ENCODE measurements around the gene TAF11L7.
"Not testable (repeated sequence)": the region's sequence is repeated elsewhere in the genome, so short reads cannot be mapped to it uniquely, and the experiment has no call there.

TAF11L7 gene

GRCh38 chr5:17585658-17586057 lies at the start of gene TAF11L7:
TSS of gene TAF11L7 (minus strand) at chr5:17585758.
- not testable (repeated sequence) for DNase-seq (ENCODE audit: low read depth, low spot score)

GRCh38 chr5:17634160-17634559 lies 48.6 kb upstream of the TAF11L7 start, which contains the start of gene TAF11L14:
TSS of gene TAF11L14 (plus strand) at chr5:17634460.
- DNase-seq (ENCODE audit: low read depth, low spot score), result no peak

DNA sequence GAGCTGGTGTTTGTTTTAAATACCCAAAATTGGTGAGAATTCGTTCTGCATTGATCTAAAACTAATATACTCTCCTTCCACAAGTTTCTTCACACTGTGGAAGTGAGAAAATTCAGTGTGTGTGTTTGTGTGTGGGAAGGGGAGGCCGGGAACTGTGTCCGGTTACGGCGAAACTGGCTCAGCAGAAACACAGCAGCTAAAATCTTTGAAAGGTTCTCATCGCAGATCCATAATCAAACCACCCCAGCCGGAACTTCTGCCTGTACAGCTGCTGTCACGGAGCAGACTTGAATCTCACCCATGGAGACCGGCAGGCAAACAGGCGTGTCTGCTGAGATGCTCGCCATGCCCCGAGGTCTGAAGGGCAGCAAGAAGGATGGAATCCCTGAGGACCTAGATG lies 46.2 kb upstream of the TAF11L7 start, which contains the start of gene TAF11L13:
Gene TAF11L13, plus strand, starts transcription at position 301 of the 400 bp plus-strand sequence.
- not testable (repeated sequence) for DNase-seq (ENCODE audit: low read depth, low spot score)

DNA sequence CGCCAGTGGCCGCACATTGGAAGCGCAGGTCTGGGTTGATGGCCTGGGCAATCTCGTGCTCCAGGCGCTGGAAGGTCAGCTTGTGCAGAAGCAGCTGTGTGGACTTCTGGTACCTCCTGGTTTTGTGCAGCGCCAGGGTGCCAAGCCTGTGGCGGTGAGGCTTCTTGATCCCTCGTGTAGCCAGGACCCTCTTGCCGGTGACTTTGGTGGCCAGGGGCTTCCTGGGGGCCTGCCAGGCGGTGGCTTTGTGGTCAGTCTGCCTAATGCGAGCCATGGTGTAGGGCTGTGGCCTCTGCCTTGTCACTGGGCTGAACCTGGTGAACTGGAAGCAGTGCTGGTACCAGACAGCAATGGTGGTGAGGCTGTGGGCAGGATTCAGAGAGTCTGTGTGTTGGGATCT lies 40.1 kb upstream of the TAF11L7 start:
- no peak for DNase-seq (ENCODE audit: low read depth, low spot score)

DNA sequence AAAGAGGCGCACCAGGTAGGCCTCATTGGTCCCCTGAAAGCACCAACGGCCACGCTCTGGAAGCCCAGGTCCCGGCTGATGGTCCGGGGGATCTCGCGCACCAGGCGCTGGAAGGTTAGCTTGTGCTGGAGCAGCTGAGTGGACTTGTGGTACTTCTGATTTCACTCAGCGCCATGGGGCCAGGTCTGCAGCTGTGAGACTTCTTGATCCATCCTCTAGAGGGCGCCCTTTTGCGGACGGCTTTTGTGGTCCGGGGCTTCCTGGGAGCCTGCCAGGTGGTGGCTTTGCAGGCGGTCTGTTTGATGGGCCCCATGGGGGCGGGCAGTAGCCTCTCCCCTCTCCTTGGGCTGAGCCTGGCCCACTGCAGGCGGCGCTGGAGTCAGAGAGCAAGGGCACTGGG lies 35.1 kb upstream of the TAF11L7 start:
- DNase-seq (ENCODE audit: low read depth, low spot score), result peak; percentile 12

GRCh38 chr5:17619354-17619753 lies 33.8 kb upstream of the TAF11L7 start:
- no peak for DNase-seq (ENCODE audit: low read depth, low spot score)

DNA sequence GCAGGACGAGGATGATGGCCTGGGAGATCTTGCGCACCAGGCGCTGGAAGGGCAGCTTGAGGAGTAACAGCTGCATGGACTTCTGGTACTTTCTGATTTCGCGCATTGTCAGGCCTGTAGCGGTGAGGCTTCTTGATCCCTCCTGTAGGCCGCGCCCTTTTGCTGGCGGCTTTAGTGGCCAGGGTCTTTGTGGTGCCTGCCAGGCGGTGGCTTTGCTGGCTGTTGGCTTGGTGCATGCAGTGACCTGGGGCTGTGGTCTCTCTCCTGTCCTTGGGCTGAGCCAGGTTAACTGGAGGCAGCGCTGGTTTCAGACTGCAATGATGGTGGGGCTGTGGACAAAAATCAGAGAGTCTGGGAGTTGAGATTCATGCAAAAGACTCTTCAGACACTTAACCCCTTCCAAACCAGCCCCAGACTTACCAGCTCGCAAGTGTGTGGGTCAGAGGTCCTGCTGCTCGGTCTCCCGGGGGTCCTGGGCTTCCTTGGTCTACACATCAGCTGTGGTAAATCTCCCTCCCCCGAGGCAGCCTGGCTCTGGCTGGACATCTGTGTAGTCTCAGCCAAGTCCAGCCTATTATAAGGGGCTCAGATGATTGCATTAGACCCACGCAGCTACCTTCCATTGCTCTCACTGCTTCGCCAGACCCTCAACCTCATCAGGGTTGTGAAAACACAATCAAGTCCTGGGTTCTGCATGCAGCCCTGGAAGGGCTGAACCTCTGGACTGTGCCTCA lies 29.5 kb upstream of the TAF11L7 start:
- DNase-seq (ENCODE audit: low read depth, low spot score), result no peak

DNA sequence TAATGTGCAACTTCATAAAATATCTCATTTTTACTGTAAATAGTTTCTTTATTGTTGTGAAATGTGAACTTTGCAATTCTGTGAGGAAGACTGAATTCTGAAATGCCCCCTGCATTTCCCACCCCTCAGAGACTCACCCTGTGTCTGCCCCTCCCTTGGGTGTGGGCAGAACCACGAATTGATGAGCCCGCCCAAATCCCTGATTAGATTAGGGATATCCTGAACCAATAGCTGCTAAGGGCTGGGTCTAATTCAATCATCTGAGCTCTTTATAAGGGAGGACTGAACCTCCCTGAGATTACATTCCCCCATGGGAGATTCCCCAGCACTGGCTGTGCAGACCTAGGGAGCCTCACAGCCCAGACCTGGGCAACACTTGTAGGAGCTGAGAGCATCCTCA lies 24.5 kb upstream of the TAF11L7 start, which contains the start of gene TAF11L12:
Gene TAF11L12, plus strand, starts transcription at position 301 of the 400 bp plus-strand sequence.
- DNase-seq (ENCODE audit: low read depth, low spot score), result not testable (repeated sequence)

- not testable (repeated sequence) for DNase-seq (ENCODE audit: low read depth, low spot score)
These were observed 21.9 kb upstream of the TAF11L7 start for GRCh38 chr5:17607461-17607860.

- no peak for DNase-seq (ENCODE audit: low read depth, low spot score)
These were observed 19.4 kb upstream of the TAF11L7 start for GRCh38 chr5:17604951-17605350.

DNA sequence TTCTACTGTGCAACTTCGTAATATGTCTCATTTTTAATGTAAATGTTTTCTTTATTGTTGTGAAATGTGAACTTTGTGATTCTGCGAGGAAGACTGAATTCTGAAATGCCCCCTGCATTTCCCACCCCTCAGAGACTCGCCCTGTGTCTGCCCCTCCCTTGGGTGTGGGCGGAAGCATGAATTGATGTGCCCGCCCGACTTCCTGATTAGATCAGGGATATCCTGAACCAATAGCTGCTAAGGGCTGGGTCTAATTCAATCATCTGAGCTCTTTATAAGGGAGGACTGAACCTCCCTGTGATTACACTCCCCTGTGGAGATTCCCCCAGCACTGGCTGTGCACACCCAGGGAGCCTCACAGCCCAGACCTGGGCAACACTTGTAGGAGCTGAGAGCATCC lies 18.3 kb upstream of the TAF11L7 start, which contains the start of gene TAF11L11:
Gene TAF11L11, plus strand, starts transcription at position 304 of the 400 bp plus-strand sequence.
- not testable (repeated sequence) for DNase-seq (ENCODE audit: low read depth, low spot score)

- DNase-seq (ENCODE audit: low read depth, low spot score), result not testable (repeated sequence)
These were observed 12.2 kb upstream of the TAF11L7 start, which contains the start of gene TAF11L10 for GRCh38 chr5:17597728-17598127. TSS of gene TAF11L10 (minus strand) at chr5:17597828.

GRCh38 chr5:17594255-17594654 lies 8.7 kb upstream of the TAF11L7 start, which contains the start of gene TAF11L9:
TSS of gene TAF11L9 (minus strand) at chr5:17594394.
- not testable (repeated sequence) for DNase-seq (ENCODE audit: low read depth, low spot score)

- DNase-seq (ENCODE audit: low read depth, low spot score), result not testable (repeated sequence)
These were observed 5.3 kb upstream of the TAF11L7 start, which contains the start of gene TAF11L8 for GRCh38 chr5:17590860-17591259. TSS of gene TAF11L8 (minus strand) at chr5:17590960.

Measured in iPS DF 19.7 (cell line).